Colonic mucosa (tissue), 4 donors: Measurements from ENCODE around the gene R3HCC1L. TPM values are rescaled to one million over a fixed set of nuclear protein-coding genes. Genes with fewer than 3 reads are reported as not detected.

Source experiments
- DNase-seq: peaks from one replicate; pipeline ENCODE4 v3.0.0-alpha.2; 2020
- H3K27ac ChIP-seq: fragments of 200-600 bp; one replicate; pipeline ENCODE4 v1.8.0; 2021
- H3K27me3 ChIP-seq: fragments of 200-600 bp; one replicate; pipeline ENCODE4 v1.8.0; 2021
- H3K36me3 ChIP-seq: fragments of 200-600 bp; one replicate; pipeline ENCODE4 v1.8.0; 2021
- H3K4me1 ChIP-seq: fragments of 200-600 bp; one replicate; pipeline ENCODE4 v1.8.0; 2021; ENCODE audit warnings: mild to moderate bottlenecking
- H3K4me3 ChIP-seq: fragments of 200-600 bp; one replicate; pipeline ENCODE4 v1.8.0; 2021
- H3K9ac ChIP-seq, 2 donors: one replicate each; pipeline ENCODE4 v1.7.0; 2013; ENCODE audit warnings: control low read depth in 2 of 2, low read depth in 2 of 2, low read length in 2 of 2
- H3K9me3 ChIP-seq: fragments of 200-600 bp; one replicate; pipeline ENCODE4 v1.8.0; 2021
- intact Hi-C: fragments of 100-400 bp; cut with DNase I; formaldehyde crosslinking; loops from one replicate; pipeline ENCODE4 v1.14.1; 2022
- total RNA-seq, 2 donors: library from RNA; stranded (reverse); fragmentation: NEBNext Ultra II Directional in 1 of 2; extraction: Animal tissue kit (Norgen Biotek cat#: 25700) in 1 of 2; gene quantifications; one replicate each; pipeline ENCODE4 v1.2.1, GENCODE V29; 2021
- TF ChIP-seq, protein P1 (sequence below): fragments of 200-600 bp; IDR thresholded peaks from one replicate; pipeline ENCODE4 v1.8.0; 2022; ENCODE audit warnings: antibody characterized with exemption, mild to moderate bottlenecking
- donor health status: healthy.
- donor health status: DM: no; HTN: no; CAD: no.
- donor health status: DM: no; HTN: no; CAD: no.

The R3HCC1L gene
- total RNA-seq, 2 donors from 2014 or later = 16.7 to 16.8 TPM

DNA sequence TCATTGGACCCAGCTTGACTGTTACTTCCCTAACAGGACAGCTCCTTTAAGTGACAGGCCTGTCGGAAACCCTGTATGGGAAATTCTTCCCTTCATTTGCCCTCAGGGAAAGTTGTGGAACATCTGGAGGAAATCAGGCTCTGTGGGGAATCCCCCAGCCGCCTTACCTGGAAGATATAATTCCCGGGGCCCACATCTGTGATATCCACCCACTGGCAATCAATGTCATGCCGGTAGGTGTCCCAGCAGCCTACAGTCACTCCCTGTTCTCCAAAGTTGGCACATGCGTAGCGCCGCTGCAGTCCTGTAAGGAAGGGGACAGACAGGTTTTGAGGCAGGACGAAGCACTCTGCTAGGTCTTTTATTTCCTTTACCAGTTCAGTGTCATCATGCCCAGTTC is 116.9 kb downstream of the R3HCC1L start:
- Histone ChIP-seq H3K4me1 (no peaks in the 10 kb centered on the region), H3K9ac (no peak overlapping the region), H3K4me3 (no peak overlapping the region), H3K27me3 (no peaks in the 10 kb centered on the region), H3K27ac (no peak overlapping the region), H3K9me3 (no peaks in the 10 kb centered on the region), H3K36me3 (no peaks in the 10 kb centered on the region)
- intact Hi-C loops = no loop called here
- TF ChIP-seq, protein P1, sequence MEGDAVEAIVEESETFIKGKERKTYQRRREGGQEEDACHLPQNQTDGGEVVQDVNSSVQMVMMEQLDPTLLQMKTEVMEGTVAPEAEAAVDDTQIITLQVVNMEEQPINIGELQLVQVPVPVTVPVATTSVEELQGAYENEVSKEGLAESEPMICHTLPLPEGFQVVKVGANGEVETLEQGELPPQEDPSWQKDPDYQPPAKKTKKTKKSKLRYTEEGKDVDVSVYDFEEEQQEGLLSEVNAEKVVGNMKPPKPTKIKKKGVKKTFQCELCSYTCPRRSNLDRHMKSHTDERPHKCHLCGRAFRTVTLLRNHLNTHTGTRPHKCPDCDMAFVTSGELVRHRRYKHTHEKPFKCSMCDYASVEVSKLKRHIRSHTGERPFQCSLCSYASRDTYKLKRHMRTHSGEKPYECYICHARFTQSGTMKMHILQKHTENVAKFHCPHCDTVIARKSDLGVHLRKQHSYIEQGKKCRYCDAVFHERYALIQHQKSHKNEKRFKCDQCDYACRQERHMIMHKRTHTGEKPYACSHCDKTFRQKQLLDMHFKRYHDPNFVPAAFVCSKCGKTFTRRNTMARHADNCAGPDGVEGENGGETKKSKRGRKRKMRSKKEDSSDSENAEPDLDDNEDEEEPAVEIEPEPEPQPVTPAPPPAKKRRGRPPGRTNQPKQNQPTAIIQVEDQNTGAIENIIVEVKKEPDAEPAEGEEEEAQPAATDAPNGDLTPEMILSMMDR = no peak
- no peak for DNase-seq

DNA sequence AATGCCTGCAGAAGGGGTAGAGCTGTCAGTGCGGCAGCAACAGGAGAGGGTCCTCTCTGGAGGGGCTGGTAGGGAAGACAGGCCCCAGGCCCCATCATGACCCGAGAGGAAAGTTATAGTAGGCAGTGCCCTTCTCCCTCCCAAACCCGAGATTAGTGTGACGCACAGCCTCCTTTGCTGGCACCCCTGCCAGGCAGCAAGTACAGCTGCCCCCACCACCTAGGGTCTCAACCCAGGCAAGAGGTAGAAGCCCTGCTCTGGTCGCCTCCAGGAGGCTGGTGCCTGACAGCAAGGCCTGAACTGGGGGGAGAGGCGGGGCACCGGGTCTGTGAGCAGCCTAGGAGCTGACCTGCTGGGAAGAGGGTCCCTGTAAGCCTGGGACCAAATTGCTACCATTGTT is 118.0 kb downstream of the R3HCC1L start:
- Histone ChIP-seq H3K27me3 (no peaks in the 10 kb centered on the region), H3K27ac (no peak overlapping the region), H3K36me3 (no peaks in the 10 kb centered on the region), H3K9me3 (no peaks in the 10 kb centered on the region), H3K9ac (no peak overlapping the region), H3K4me3 (no peak overlapping the region), H3K4me1 (no peaks in the 10 kb centered on the region)
- no peak for DNase-seq
- intact Hi-C loops = no loop called here
- TF ChIP-seq, protein P1 = no peak

DNA sequence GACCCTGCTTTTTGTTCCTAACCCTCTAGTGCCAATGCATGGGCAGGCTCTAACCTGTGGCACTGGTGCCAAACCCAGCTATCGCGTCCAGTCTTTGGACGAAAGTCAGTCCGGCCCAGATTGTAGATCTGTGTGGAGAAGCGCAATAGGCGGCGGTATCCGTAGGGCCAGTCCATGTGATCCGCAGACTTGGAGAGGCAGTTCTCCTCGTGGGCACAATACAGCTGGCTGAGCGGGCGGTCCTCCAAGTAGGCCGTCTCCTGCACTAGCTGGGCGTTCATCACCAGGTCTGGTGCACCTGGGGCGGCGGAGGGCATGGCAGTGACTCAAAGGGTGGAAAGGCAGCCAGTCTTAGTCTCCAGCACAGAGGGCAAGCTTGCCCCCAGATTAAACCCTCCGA is 119.0 kb downstream of the R3HCC1L start:
- no peaks in the 10 kb centered on the region for H3K4me1 ChIP-seq
- intact Hi-C loops = no loop called here
- H3K4me3 ChIP-seq = no peak overlapping the region
- no peak for DNase-seq
- no peaks in the 10 kb centered on the region for H3K27me3 ChIP-seq
- no peak overlapping the region for H3K27ac ChIP-seq
- H3K36me3 ChIP-seq = no peaks in the 10 kb centered on the region
- no peak overlapping the region for H3K9ac ChIP-seq
- H3K9me3 ChIP-seq = no peaks in the 10 kb centered on the region
- TF ChIP-seq, protein P1 = no peak

DNA sequence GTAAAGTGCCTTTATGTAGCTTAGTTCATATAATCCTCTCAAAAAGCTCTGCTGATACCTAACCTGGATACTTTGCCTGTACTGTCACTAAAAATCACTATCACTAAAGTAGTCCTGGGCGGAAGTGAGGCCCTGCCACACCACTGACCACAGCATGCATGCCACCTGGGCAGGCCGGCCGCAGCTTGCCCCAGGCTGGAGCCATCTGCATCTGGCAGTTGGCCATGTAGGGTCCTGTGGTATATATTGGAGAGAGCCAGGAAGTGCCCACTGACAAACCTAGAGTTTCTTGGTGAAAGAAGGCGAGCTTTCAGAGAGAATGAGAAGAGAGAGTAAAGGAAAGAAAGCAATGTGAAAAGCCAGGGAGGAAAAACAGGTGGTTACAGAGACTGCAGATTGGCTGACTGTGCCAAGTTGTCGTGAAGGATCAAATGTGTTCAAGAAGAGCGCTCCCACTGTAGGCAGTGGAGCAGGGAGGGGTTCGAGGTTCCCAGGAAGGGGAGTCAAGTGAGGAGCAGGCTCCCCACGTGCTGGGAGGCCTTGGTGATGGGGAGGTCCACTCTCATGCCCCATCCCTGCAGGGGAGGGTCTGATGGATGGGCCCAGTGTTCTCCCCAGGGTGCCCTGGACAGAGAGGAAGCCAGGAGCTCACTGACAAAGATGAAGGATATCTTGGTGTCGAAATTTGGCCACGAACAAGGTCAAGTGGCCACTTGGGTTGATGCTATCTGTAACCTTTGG is 119.9 kb downstream of the R3HCC1L start:
- intact Hi-C loops = no loop called here
- no peak for DNase-seq

DNA sequence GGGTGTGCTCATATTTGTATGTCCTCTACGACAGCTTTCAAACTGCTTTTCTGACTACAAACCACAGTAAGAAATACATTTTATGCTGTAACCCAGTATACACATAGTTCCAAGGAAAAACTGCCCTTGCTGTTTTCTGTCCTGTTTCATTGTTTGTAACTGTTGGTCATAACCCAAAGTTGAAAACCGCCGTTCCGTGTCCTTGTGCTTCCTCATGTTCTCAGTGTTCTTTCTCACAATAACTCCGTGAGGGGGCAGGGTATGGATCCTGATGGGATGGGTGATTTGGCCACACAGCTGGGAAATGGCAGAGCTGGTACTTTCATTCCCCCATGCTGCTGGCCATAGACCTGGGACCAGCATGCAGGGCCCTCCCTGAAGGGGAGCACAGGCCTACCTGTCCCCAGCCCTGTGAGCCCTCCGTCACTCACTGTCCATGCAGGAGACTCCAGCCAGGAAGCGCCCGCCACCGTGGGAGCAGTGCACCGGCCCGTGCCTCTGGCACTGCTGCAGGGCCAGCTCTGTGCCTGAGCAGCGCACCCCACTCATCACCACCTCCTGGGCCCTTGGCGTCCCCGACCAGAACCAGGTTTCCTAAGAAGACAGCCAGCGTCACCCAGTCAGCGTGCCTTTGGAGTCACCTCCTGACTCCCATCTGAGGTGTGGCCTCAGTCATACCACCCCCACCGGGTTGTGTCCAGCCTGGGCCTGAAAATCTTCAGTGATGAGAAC is 120.9 kb downstream of the R3HCC1L start:
- DNase-seq = no peak
- no peaks in the 10 kb centered on the region for H3K9me3 ChIP-seq
- H3K27ac ChIP-seq = no peak overlapping the region
- H3K9ac ChIP-seq = no peak overlapping the region
- H3K27me3 ChIP-seq = no peaks in the 10 kb centered on the region
- TF ChIP-seq, protein P1 = no peak
- H3K4me3 ChIP-seq = no peak overlapping the region
- intact Hi-C loops = loop anchor here (5.0 kb wide), 1 partner anchor 57 kb away; no protein-coding TSS in a partner anchor
- H3K36me3 ChIP-seq = no peaks in the 10 kb centered on the region
- no peaks in the 10 kb centered on the region for H3K4me1 ChIP-seq

More for the DNA sequence above, 119.9 kb downstream of the R3HCC1L start:
- Histone ChIP-seq H3K4me3 (no peak overlapping the region), H3K27ac (no peak overlapping the region), H3K36me3 (no peaks in the 10 kb centered on the region), H3K9me3 (no peaks in the 10 kb centered on the region), H3K9ac (no peak overlapping the region), H3K4me1 (no peaks in the 10 kb centered on the region), H3K27me3 (no peaks in the 10 kb centered on the region)
- TF ChIP-seq, protein P1 = no peak
